SK-N-SH (cell line): ENCODE measurements around the gene EDEM3. TPM values are rescaled to one million over a fixed set of nuclear protein-coding genes. Genes with fewer than 3 reads are reported as not detected.

Source experiments
- EP300 ChIP-seq, 2 experiments: IDR thresholded peaks; 2 replicates each; pipeline versions ENCODE4 v1.4.0 to v1.6.1; 2012; ENCODE audit warnings: borderline replicate concordance in 1 of 2, low read depth in 1 of 2, low read length in 1 of 2
- RAD21 ChIP-seq: IDR thresholded peaks from 2 replicates; pipeline ENCODE4 v1.6.1; 2012; ENCODE audit warnings: mild to moderate bottlenecking, low read length
- RXRA ChIP-seq: IDR thresholded peaks from 2 replicates; pipeline ENCODE4 v1.4.0; 2012; ENCODE audit warnings: low read depth, mild to moderate bottlenecking, borderline replicate concordance
- polyA plus RNA-seq, 3 experiments: library from polyadenylated mRNA; depleted of rRNA; stranded (reverse); fragments of >200 nt; gene quantifications; 2 replicates each; pipeline ENCODE4 v1.2.3, GENCODE V29; 2012

The EDEM3 gene
- polyA plus RNA-seq, 1 of the 3 experiments (the other 2 are of a cell fraction), result 28.6 TPM

GRCh38 chr1:184640505-184640904 is 114.2 kb downstream of the EDEM3 start (continued):
- TF ChIP-seq RAD21 (no peak), EP300 (IDR thresholded peaks at IDR 0.05; ENCODE audit: borderline replicate concordance in 1 of 2, low read depth in 1 of 2, low read length in 1 of 2) (no peak), RXRA (no peak)
- TF ChIP-seq, all 33 proteins: peak for 0

Other genes starting within 250 kb of the EDEM3 start
- gene NIBAN1, start 219.7 kb upstream of the EDEM3 start, polyA plus RNA-seq (2012; rRNA removed), result 23.9 and 25.4 TPM in 2 replicates